A673 (cell line): ENCODE data around the gene MCM5.

Experiments
- EZH2 ChIP-seq: fragments of 200-600 bp; sonication (generic); IDR thresholded peaks from 2 replicates; pipeline ENCODE4 v1.6.1; 2017; ENCODE audit warnings: borderline replicate concordance, low read depth, mild to moderate bottlenecking, mixed read lengths, antibody characterized with exemption, low read length; ENCODE audit not compliant: poor library complexity, severe bottlenecking
- TF ChIP-seq, protein P1 (sequence below): fragments of 300-800, 200-600 bp; sonication (generic); conservative IDR thresholded peaks from 2 replicates; pipeline ENCODE4 v1.5.1; 2017; ENCODE audit warnings: low read depth, mild to moderate bottlenecking, antibody characterized with exemption, low read length, moderate library complexity, mixed read lengths

DNA sequence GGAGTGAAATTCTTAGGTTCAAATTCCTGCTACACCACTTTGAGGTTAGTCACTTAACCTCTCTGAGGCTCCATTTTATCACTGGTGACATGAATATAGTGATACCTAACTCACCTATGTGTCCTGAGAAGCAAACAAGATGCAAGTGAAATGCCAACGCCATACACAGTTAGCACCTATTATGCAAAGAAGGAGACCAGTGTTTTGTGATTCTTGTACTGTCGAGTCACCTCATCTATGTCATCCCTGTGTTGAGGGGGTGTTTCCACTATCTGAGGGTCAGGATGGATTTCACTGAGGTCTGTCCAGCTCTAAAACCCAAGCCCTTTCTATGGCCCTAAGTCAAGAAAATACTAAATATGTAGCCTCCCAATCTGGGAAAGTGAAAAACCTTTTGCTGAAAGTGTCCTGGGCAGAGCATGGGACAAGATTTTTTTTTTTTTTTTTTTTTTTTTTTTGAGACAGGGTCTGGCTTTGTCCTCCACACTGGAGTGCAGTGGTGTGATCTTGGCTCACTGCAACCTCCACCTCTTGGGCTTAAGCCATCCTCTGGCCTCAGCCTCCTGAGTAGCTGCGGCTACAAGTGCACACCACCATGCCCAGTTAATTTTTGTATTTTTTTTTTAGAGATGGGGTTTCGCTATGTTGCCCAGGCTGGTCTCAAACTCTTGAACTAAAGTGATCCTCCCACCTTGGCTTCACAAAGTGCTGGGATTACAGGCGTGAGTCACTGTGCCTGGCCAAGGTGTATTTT lies 5.0 kb upstream of the MCM5 start:
- TF ChIP-seq, protein P1, sequence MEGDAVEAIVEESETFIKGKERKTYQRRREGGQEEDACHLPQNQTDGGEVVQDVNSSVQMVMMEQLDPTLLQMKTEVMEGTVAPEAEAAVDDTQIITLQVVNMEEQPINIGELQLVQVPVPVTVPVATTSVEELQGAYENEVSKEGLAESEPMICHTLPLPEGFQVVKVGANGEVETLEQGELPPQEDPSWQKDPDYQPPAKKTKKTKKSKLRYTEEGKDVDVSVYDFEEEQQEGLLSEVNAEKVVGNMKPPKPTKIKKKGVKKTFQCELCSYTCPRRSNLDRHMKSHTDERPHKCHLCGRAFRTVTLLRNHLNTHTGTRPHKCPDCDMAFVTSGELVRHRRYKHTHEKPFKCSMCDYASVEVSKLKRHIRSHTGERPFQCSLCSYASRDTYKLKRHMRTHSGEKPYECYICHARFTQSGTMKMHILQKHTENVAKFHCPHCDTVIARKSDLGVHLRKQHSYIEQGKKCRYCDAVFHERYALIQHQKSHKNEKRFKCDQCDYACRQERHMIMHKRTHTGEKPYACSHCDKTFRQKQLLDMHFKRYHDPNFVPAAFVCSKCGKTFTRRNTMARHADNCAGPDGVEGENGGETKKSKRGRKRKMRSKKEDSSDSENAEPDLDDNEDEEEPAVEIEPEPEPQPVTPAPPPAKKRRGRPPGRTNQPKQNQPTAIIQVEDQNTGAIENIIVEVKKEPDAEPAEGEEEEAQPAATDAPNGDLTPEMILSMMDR: no peak
- TF ChIP-seq EZH2: no peak
